A549 (cell line): ENCODE data around the gene CXCL6. TPM values are rescaled to one million over a fixed set of nuclear protein-coding genes. Genes with fewer than 3 reads are reported as not detected.

Experiments used
- ATAC-seq, 2 experiments: fragments of 200-7000 bp in 1 of 2; fragments of >200 bp in 1 of 2; cut with Nextera tagmentation in 1 of 2; cut with Tn5 transposase in 1 of 2; 3 replicates each; pipeline versions ENCODE4 v1.8.0 to v1.9.1; 2018 to 2020; ENCODE audit warnings: mild to moderate bottlenecking in 1 of 2, moderate library complexity in 1 of 2
- CTCF ChIA-PET: fragments of 300-600 bp; sonication (Branson Sonifier 250); formaldehyde crosslinking; extraction: SDS; loops from one replicate; lab custom pipeline; 2021; ENCODE audit warnings: antibody characterized with exemption, inconsistent platforms; lab: Yijun Ruan, JAX
- POLR2A ChIA-PET: fragments of 350-600 bp; formaldehyde crosslinking; extraction: SDS; loops from one replicate; lab custom pipeline; 2021; ENCODE audit warnings: antibody characterized with exemption, inconsistent platforms; lab: Yijun Ruan, JAX
- DNase-seq, 2 experiments: peaks; one replicate each; pipeline versions ENCODE4 v3.0.0 to v3.0.0-alpha.2; 2011 to 2016; ENCODE audit warnings: low read depth in 1 of 2, low spot score in 1 of 2
- FAIRE-seq: peaks from 2 replicates; lab custom pipeline; 2011; peaks lifted over from hg19 to GRCh38; lab: Jason Lieb, UNC
- H3K27ac ChIP-seq, 2 experiments: fragments of >200 bp; sonication (Bioruptor Twin); formaldehyde crosslinking; 3 replicates each; pipeline ENCODE4 v1.5.1; 2016 to 2017
- H3K4me1 ChIP-seq: fragments of >200 bp; sonication (Bioruptor Twin); formaldehyde crosslinking; 3 replicates; pipeline ENCODE4 v1.6.1; 2016
- H3K4me2 ChIP-seq: fragments of >200 bp; sonication (Bioruptor Twin); formaldehyde crosslinking; 3 replicates; pipeline ENCODE4 v1.6.1; 2016
- H3K4me3 ChIP-seq: fragments of >200 bp; sonication (Bioruptor Twin); formaldehyde crosslinking; 3 replicates; pipeline ENCODE4 v1.5.1; 2016
- H3K9me3 ChIP-seq: fragments of >200 bp; sonication (Bioruptor Twin); formaldehyde crosslinking; 3 replicates; pipeline ENCODE4 v1.6.1; 2016
- CBX8 ChIP-seq: fragments of 200-600 bp; sonication (generic); IDR thresholded peaks from 2 replicates; pipeline ENCODE4 v1.6.1; 2016
- CEBPB ChIP-seq, 2 experiments: fragments of >200 bp in 1 of 2; sonication (Bioruptor Twin) in 1 of 2; formaldehyde crosslinking in 1 of 2; IDR thresholded peaks; 2 replicates each; pipeline ENCODE4 v1.6.1; 2012 to 2016
- CTCF ChIP-seq: fragments of >200 bp; sonication (Bioruptor Twin); formaldehyde crosslinking; IDR thresholded peaks from 3 replicates; pipeline ENCODE4 v1.5.1; 2016
- EHF ChIP-seq: fragments of 250-450 bp; sonication (Bioruptor Pico); IDR thresholded peaks from 2 replicates; pipeline ENCODE4 v1.5.0; 2020; ENCODE audit warnings: mild to moderate bottlenecking
- FOSB ChIP-seq: fragments of 250-450 bp; sonication (Bioruptor Pico); IDR thresholded peaks from 2 replicates; pipeline ENCODE4 v1.5.0; 2020; ENCODE audit warnings: mild to moderate bottlenecking, moderate library complexity
- HDAC2 ChIP-seq: fragments of 200-600 bp; sonication (generic); IDR thresholded peaks from 2 replicates; pipeline ENCODE4 v1.6.1; 2016
- HOXA7 ChIP-seq: fragments of 250-450 bp; sonication (Bioruptor Pico); IDR thresholded peaks from 2 replicates; pipeline ENCODE4 v1.5.0; 2020; ENCODE audit warnings: mild to moderate bottlenecking, moderate library complexity
- HOXB13 ChIP-seq: fragments of 250-450 bp; sonication (Bioruptor Pico); IDR thresholded peaks from 2 replicates; pipeline ENCODE4 v1.5.0; 2020; ENCODE audit warnings: low read depth, mild to moderate bottlenecking, moderate library complexity
- KDM1A ChIP-seq: fragments of 200-600 bp; sonication (generic); IDR thresholded peaks from 2 replicates; pipeline ENCODE4 v1.6.1; 2016; ENCODE audit warnings: low read depth, mild to moderate bottlenecking
- MAFK ChIP-seq: fragments of 450-650 bp; IDR thresholded peaks from 2 replicates; pipeline ENCODE4 v1.6.1; 2014; ENCODE audit not compliant: partially characterized antibody
- NR3C1 ChIP-seq: fragments of >200 bp; sonication (Bioruptor Twin); formaldehyde crosslinking; IDR thresholded peaks from 3 replicates; pipeline ENCODE4 v1.6.1; 2017
- TFCP2L1 ChIP-seq: fragments of 250-450 bp; sonication (Bioruptor Pico); IDR thresholded peaks from 2 replicates; pipeline ENCODE4 v1.5.0; 2021; ENCODE audit warnings: mild to moderate bottlenecking
- TP53 ChIP-seq: fragments of 250-450 bp; sonication (Bioruptor Pico); IDR thresholded peaks from 2 replicates; pipeline ENCODE4 v1.5.0; 2021; ENCODE audit warnings: mild to moderate bottlenecking, moderate library complexity
- ZFP36 ChIP-seq: fragments of 450-650 bp; IDR thresholded peaks from 2 replicates; pipeline ENCODE4 v1.6.1; 2014; ENCODE audit warnings: borderline replicate concordance; ENCODE audit not compliant: partially characterized antibody
- ZNF302 ChIP-seq: fragments of 250-450 bp; sonication (Bioruptor Pico); IDR thresholded peaks from 2 replicates; pipeline ENCODE4 v1.9.0; 2021; ENCODE audit warnings: inconsistent platforms, mild to moderate bottlenecking, moderate library complexity
- ZSCAN20 ChIP-seq: fragments of 250-450 bp; sonication (Bioruptor Pico); IDR thresholded peaks from 2 replicates; pipeline ENCODE4 v1.8.0; 2022; ENCODE audit warnings: mild to moderate bottlenecking, moderate library complexity
- WGBS: methylation state at CpG from one replicate; pipeline ENCODE4 v1.1.6; 2017; ENCODE audit errors: missing lambda C conversion rate; 5-methylcytosine and 5-hydroxymethylcytosine counted together
- polyA plus RNA-seq, 4 experiments: library from polyadenylated mRNA; depleted of rRNA in 3 of 4; stranded (reverse); fragments of >200 nt; fragmentation: RNase III in 1 of 4; extraction: RNeasy Plus Mini Kit Qiagen cat#74134 plus additional on column Dnase treatment in 1 of 4; gene quantifications; 2 replicates in 3 of 4; 3 replicates in 1 of 4; pipeline ENCODE4 v1.2.3, GENCODE V29; 2011 to 2017
- TF ChIP-seq, protein P1 (sequence below): IDR thresholded peaks from 2 replicates; pipeline ENCODE4 v1.6.1; 2012; ENCODE audit warnings: low read depth, borderline replicate concordance
- TF ChIP-seq, protein P2 (sequence below): fragments of 250-450 bp; sonication (Bioruptor Pico); IDR thresholded peaks from 2 replicates; pipeline ENCODE4 v1.5.0; 2020; ENCODE audit warnings: low read depth, mild to moderate bottlenecking, moderate library complexity
- TF ChIP-seq, protein P3 (sequence below): fragments of >200 bp; sonication (Bioruptor Twin); formaldehyde crosslinking; IDR thresholded peaks from 2 replicates; pipeline ENCODE4 v1.6.1; 2016
- TF ChIP-seq, protein P4 (sequence below): fragments of 450-650 bp; IDR thresholded peaks from 2 replicates; pipeline ENCODE4 v1.6.1; 2014; ENCODE audit warnings: antibody characterized with exemption

Gene CXCL6
- polyA plus RNA-seq, 2 of the 4 experiments (the other 2 are of a cell fraction), result 0.06 TPM; not detected in 1

DNA sequence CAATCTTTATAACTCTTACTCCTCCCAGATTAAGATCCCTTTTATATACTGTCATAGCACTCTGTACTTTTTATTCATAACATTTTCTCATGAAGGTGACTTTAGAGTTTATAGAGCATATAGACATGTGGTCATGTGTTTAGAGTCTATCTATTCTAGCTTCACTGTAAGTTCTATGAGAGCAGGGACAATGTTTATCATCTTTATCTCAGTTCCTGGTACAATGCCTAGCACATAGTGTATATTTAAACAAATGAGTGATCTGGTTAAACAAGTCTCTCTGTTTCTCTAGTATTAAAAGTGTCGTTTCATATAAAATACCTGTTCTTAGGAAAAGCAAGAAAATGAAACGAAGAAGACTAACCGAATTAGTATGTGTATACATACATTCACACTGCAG, 3.2 kb downstream of the CXCL6 start:
- no peak overlapping the region for H3K4me3 ChIP-seq
- 74% methylated on average over 3 of the region's 3 CpGs for WGBS
- POLR2A ChIA-PET, result no interaction called here
- ATAC-seq (no peak), FAIRE-seq (no peak), DNase-seq (no peak)
- peaks cover 12% of the 10 kb centered on the region; the same call in 2 of the 3 replicates for H3K4me1 ChIP-seq
- H3K27ac ChIP-seq, result no peak overlapping the region
- no peaks in the 10 kb centered on the region for H3K9me3 ChIP-seq
- CTCF ChIA-PET, result interaction anchor here (1.0 to 1.6 kb wide), 2 partner anchors 9 to 29 kb away, joined by 3 to 4 read pairs; partner anchors contain the start of gene CXCL1
- TF ChIP-seq HOXB13 (CRISPR knock-in tag) (no peak), ZNF302 (CRISPR knock-in tag) (no peak), MAFK (no peak), TP53 (CRISPR knock-in tag) (no peak), HDAC2 (no peak), EHF (CRISPR knock-in tag) (no peak), CBX8 (no peak), TFCP2L1 (CRISPR knock-in tag) (no peak), CTCF (no peak), KDM1A (no peak), HOXA7 (CRISPR knock-in tag) (no peak), FOSB (CRISPR knock-in tag) (no peak), NR3C1 (no peak)
- TF ChIP-seq, protein P1, sequence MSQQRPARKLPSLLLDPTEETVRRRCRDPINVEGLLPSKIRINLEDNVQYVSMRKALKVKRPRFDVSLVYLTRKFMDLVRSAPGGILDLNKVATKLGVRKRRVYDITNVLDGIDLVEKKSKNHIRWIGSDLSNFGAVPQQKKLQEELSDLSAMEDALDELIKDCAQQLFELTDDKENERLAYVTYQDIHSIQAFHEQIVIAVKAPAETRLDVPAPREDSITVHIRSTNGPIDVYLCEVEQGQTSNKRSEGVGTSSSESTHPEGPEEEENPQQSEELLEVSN, result no peak
- TF ChIP-seq, protein P2, sequence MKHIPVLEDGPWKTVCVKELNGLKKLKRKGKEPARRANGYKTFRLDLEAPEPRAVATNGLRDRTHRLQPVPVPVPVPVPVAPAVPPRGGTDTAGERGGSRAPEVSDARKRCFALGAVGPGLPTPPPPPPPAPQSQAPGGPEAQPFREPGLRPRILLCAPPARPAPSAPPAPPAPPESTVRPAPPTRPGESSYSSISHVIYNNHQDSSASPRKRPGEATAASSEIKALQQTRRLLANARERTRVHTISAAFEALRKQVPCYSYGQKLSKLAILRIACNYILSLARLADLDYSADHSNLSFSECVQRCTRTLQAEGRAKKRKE, result no peak
- TF ChIP-seq, protein P3, sequence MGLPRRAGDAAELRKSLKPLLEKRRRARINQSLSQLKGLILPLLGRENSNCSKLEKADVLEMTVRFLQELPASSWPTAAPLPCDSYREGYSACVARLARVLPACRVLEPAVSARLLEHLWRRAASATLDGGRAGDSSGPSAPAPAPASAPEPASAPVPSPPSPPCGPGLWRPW, result no peak
- no peak overlapping the region for H3K4me2 ChIP-seq

DNA sequence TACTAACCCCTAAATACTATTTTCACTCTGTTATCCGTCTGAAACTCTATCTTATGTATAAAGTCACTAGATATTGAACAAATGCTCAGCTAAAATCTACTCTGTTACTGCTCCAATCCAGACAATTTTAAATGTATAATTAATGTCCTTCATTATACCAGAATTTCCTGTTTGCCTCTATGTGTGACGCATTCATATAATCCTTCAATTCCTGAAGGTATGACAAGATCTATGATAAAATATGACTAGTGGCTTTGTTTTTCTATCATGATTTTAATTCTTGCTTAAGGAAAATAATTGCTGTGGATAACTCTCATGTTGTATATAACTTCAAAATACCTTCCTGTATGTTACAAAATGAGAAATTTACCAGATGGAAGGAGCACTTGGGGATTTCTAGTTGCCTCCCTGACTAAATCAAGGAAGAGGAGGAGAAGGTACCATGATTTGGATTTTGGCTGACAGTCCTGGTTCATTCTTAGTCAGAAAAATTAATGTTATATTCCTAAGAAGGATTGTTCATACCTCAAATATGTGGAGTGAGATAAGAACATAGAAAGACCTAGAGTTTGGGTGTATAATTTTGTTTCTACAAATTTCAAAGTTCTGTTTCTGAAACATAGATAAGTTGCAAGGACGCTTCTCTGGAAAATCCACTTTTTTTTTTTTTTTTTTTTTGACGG, 4.9 kb downstream of the CXCL6 start:
- Histone ChIP-seq H3K9me3 (no peaks in the 10 kb centered on the region), H3K4me2 (no peak overlapping the region), H3K27ac (no peak overlapping the region), H3K4me3 (no peak overlapping the region), H3K4me1 (peaks cover 14% of the 10 kb centered on the region; the same call in 2 of the 3 replicates)
- TF ChIP-seq NR3C1, result no peak
- TF ChIP-seq, protein P4, sequence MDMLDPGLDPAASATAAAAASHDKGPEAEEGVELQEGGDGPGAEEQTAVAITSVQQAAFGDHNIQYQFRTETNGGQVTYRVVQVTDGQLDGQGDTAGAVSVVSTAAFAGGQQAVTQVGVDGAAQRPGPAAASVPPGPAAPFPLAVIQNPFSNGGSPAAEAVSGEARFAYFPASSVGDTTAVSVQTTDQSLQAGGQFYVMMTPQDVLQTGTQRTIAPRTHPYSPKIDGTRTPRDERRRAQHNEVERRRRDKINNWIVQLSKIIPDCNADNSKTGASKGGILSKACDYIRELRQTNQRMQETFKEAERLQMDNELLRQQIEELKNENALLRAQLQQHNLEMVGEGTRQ, result no peak
- no peak for TF ChIP-seq CTCF
- TF ChIP-seq, protein P2, result no peak
- TF ChIP-seq CEBPB (IDR thresholded peaks at IDR 0.05), result no peak
- TF ChIP-seq ZSCAN20 (CRISPR knock-in tag), result no peak
- TF ChIP-seq ZFP36, result no peak
- POLR2A ChIA-PET, result no interaction called here
- ATAC-seq (no peak), FAIRE-seq (no peak), DNase-seq (no peak)
- CTCF ChIA-PET, result interaction anchor here (1.0 to 1.6 kb wide), 2 partner anchors 27 to 112 kb away, joined by 3 to 4 read pairs; partner anchors contain the start of gene CXCL1
- 79% methylated on average over 4 of the region's 4 CpGs for WGBS
